Mesenchymal stem cell (in vitro differentiated cells and primary cell): ENCODE data around the gene DDAH1.
A peak's percentile ranks its signal among the peaks of the same experiment; 100 is the strongest.

ENCODE experiments used
- DNase-seq: peaks from one replicate; pipeline ENCODE4 v3.0.0-alpha.2; 2013
- H2AFZ ChIP-seq: one replicate; pipeline ENCODE4 v1.6.1; 2013; ENCODE audit warnings: low read depth, mild to moderate bottlenecking, control low read depth, inconsistent platforms, low read length, moderate library complexity
- H2AK5ac ChIP-seq: 2 replicates; pipeline ENCODE4 v1.6.1; 2013; ENCODE audit warnings: low read length, moderate library complexity, mild to moderate bottlenecking, inconsistent platforms; ENCODE audit not compliant: severe bottlenecking
- H2BK120ac ChIP-seq: one replicate; pipeline ENCODE4 v1.6.1; 2013; ENCODE audit warnings: low read depth, mild to moderate bottlenecking, inconsistent platforms, low read length, moderate library complexity
- H2BK12ac ChIP-seq, 2 experiments: one replicate each; pipeline ENCODE4 v1.6.1; 2013; ENCODE audit warnings: inconsistent platforms in 2 of 2, low read length in 2 of 2, mild to moderate bottlenecking in 2 of 2, moderate library complexity in 2 of 2, control low read depth in 1 of 2
- H2BK15ac ChIP-seq: one replicate; pipeline ENCODE4 v1.6.1; 2013; ENCODE audit warnings: mild to moderate bottlenecking, low read depth, inconsistent platforms; ENCODE audit not compliant: poor library complexity, severe bottlenecking
- H2BK5ac ChIP-seq: 2 replicates; pipeline ENCODE4 v1.6.1; 2013; ENCODE audit warnings: low read depth, mild to moderate bottlenecking, low read length, control low read depth, inconsistent platforms; ENCODE audit not compliant: poor library complexity, severe bottlenecking
- H3K14ac ChIP-seq, 2 experiments: one replicate each; pipeline ENCODE4 v1.6.1; 2013; ENCODE audit warnings: inconsistent platforms in 2 of 2, low read length in 2 of 2, control low read depth in 1 of 2, mild to moderate bottlenecking in 1 of 2, moderate library complexity in 1 of 2
- H3K18ac ChIP-seq, 2 experiments: one replicate each; pipeline ENCODE4 v1.6.1; 2013; ENCODE audit warnings: inconsistent platforms in 2 of 2, low read length in 2 of 2, control low read depth in 1 of 2, low read depth in 1 of 2, mild to moderate bottlenecking in 1 of 2
- H3K23ac ChIP-seq, 2 experiments: one replicate each; pipeline ENCODE4 v1.6.1; 2013; ENCODE audit warnings: inconsistent platforms in 2 of 2, low read length in 2 of 2, mild to moderate bottlenecking in 2 of 2, moderate library complexity in 2 of 2, control low read depth in 1 of 2
- H3K27ac ChIP-seq: 2 replicates; pipeline ENCODE4 v1.5.1; 2013; ENCODE audit warnings: mild to moderate bottlenecking, moderate library complexity, low read length, control low read depth, inconsistent platforms; ENCODE audit not compliant: poor library complexity, severe bottlenecking
- H3K27me3 ChIP-seq, 2 experiments: 2 replicates each; pipeline versions ENCODE4 v1.6.1 to v1.7.0; 2013; ENCODE audit warnings: low read length in 2 of 2, mild to moderate bottlenecking in 2 of 2, moderate library complexity in 2 of 2, control low read depth in 1 of 2, inconsistent platforms in 1 of 2; ENCODE audit not compliant: control insufficient read depth in 1 of 2, insufficient read depth in 1 of 2
- H3K36me3 ChIP-seq, 2 experiments: 2 replicates each; pipeline versions ENCODE4 v1.6.1 to v1.7.0; 2013; ENCODE audit warnings: low read length in 2 of 2, control low read depth in 1 of 2, inconsistent platforms in 1 of 2, low read depth in 1 of 2, mild to moderate bottlenecking in 1 of 2; ENCODE audit not compliant: insufficient read depth in 2 of 2, control insufficient read depth in 1 of 2
- H3K4ac ChIP-seq, 2 experiments: one replicate each; pipeline ENCODE4 v1.6.1; 2013; ENCODE audit warnings: inconsistent platforms in 2 of 2, low read length in 2 of 2, mild to moderate bottlenecking in 2 of 2, moderate library complexity in 2 of 2, control low read depth in 1 of 2, low read depth in 1 of 2
- H3K4me1 ChIP-seq: 2 replicates; pipeline ENCODE4 v1.6.1; 2013; ENCODE audit warnings: low read depth, low read length, control low read depth; ENCODE audit not compliant: control insufficient read depth, insufficient read depth
- H3K4me2 ChIP-seq: 2 replicates; pipeline ENCODE4 v1.6.1; 2013; ENCODE audit warnings: low read length, mild to moderate bottlenecking, inconsistent platforms; ENCODE audit not compliant: poor library complexity, severe bottlenecking
- H3K4me3 ChIP-seq, 2 experiments: 2 replicates each; pipeline versions ENCODE4 v1.5.1 to v1.7.0; 2013; ENCODE audit warnings: low read length in 2 of 2, mild to moderate bottlenecking in 2 of 2, control low read depth in 1 of 2, low read depth in 1 of 2; ENCODE audit not compliant: insufficient read depth in 1 of 2
- H3K79me1 ChIP-seq: replicated peaks from 2 replicates; pipeline ENCODE4 v1.6.1; 2013; ENCODE audit warnings: mild to moderate bottlenecking, control low read depth, low read length, inconsistent platforms; ENCODE audit not compliant: poor library complexity, severe bottlenecking
- H3K9ac ChIP-seq: 2 replicates; pipeline ENCODE4 v1.7.0; 2013; ENCODE audit warnings: mild to moderate bottlenecking, low read length, moderate library complexity
- H3K9me3 ChIP-seq: 2 replicates; pipeline ENCODE4 v1.7.0; 2013; ENCODE audit warnings: mild to moderate bottlenecking, low read length; ENCODE audit not compliant: control insufficient read depth
- H4K8ac ChIP-seq: one replicate; pipeline ENCODE4 v1.6.1; 2013; ENCODE audit warnings: inconsistent platforms, mild to moderate bottlenecking, low read length, moderate library complexity
- H4K91ac ChIP-seq: one replicate; pipeline ENCODE4 v1.6.1; 2013; ENCODE audit warnings: mild to moderate bottlenecking, low read length, inconsistent platforms
- WGBS: methylation state at CpG from one replicate; pipeline ENCODE4 v1.1.7; 2013; ENCODE audit warnings: mixed read lengths; 5-methylcytosine and 5-hydroxymethylcytosine counted together

Gene DDAH1

DNA sequence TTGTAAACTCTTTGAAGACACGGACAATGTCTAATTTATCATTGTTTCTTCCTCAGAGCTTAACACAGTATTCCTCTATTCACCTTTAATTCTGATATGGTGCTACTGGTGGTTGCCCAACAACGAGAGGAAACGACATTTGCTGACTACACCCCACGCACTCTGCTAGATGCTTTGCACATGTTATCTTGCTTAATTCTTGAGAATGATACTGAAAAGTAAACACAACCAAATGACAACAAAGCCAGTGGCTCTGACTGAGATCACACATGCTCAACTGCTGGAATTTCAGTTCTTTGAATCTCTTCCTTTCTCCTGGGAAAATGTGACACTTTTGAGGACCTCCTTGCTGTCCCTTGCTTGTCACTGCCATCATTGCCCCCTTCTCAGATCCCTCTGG, 37.2 kb upstream of the DDAH1 start:
- Histone ChIP-seq H2AK5ac (no peak overlapping the region), H3K4me3 (no peak overlapping the region), H4K8ac (no peak overlapping the region), H2BK5ac (no peak overlapping the region), H3K9me3 (no peaks in the 10 kb centered on the region), H3K27me3 (no peaks in the 10 kb centered on the region), H3K14ac (no peak overlapping the region), H2BK120ac (no peak overlapping the region), H3K18ac (peak overlapping the region; percentile 62 to 80), H3K4me2 (no peak overlapping the region), H4K91ac (no peak overlapping the region), H2AFZ (no peak overlapping the region), H3K23ac (no peak overlapping the region), H2BK15ac (no peak overlapping the region), H3K9ac (no peak overlapping the region), H3K4me1 (peaks cover 3% of the 10 kb centered on the region), H3K79me1 (peaks cover 21% of the 10 kb centered on the region), H2BK12ac (peak overlapping the region; percentile 41 to 75), H3K27ac (no peak overlapping the region), H3K4ac (peak overlapping the region in 1 of 2 experiments; percentile 9), H3K36me3 (no peaks in the 10 kb centered on the region)
- DNase-seq = peak; percentile 74
- WGBS = 71% methylated on average over 4 of the region's 4 CpGs

DNA sequence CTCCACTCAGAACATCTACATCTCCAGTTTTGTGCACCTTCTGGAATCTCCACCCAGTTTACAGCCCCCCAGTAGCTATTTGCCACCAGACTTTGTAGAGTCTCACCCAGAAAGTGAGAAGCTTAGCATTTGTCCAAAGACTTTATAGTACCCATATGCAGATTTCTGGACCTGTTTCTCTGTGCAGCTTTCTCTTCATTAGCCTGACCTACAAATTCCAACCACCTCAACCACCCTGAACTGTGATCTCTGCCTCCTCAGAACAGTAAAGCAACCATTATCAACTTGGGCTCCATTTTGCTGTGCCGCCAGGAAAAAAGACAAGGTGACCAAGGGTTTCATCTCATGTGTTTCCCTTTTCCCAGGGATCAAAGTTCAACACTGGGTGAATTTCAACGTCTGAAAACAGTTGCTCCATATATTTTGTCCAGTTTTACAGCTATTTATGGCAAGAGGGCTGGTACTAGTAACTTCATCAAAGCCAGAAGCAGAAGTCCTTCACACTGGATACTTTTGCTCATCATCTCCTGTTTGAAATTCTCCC, 36.5 kb upstream of the DDAH1 start:
- Histone ChIP-seq H3K4me3 (no peak overlapping the region), H2BK120ac (no peak overlapping the region), H3K4ac (no peak overlapping the region), H3K27ac (no peak overlapping the region), H3K4me2 (no peak overlapping the region), H4K91ac (no peak overlapping the region), H3K4me1 (peaks cover 3% of the 10 kb centered on the region), H2BK12ac (no peak overlapping the region), H3K18ac (no peak overlapping the region), H3K79me1 (peaks cover 18% of the 10 kb centered on the region), H3K27me3 (no peaks in the 10 kb centered on the region), H4K8ac (no peak overlapping the region), H2BK15ac (no peak overlapping the region), H2AK5ac (no peak overlapping the region), H3K9me3 (no peaks in the 10 kb centered on the region), H2BK5ac (no peak overlapping the region), H2AFZ (no peak overlapping the region), H3K9ac (no peak overlapping the region), H3K14ac (no peak overlapping the region), H3K23ac (no peak overlapping the region), H3K36me3 (no peaks in the 10 kb centered on the region)
- 84% methylated on average over 2 of the region's 2 CpGs for WGBS
- no peak for DNase-seq

DNA sequence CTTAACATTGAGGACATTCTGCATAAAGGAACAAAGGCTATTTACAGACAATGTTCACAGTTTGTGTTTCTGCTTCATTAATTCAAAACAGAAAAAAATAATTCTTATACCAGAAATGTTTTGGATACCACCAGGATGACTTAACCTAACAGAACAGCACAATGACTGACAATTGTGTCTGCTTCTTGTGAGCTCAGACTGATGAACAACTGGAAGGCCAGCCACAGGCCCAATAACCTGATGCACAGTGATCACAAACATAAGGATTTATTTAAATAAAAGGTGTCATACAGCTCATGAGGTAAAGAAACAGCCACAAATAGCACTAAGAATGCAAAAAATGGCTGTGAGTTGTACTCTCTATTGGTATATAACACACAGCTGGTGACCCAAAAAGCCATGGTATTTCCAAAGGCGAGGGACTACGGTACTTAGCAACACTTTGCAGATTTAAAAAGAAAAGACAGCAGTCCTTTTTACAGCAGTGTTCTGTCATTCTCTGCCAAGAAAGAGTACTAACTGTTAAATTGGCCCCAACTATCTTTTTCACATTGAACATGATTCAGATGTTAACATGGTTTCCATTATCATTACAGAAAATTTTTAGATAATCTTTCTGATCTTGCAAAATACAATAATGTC, 32.1 kb upstream of the DDAH1 start:
- Histone ChIP-seq H3K4me3 (no peak overlapping the region), H3K79me1 (peaks cover 6% of the 10 kb centered on the region), H2AK5ac (no peak overlapping the region), H2BK15ac (no peak overlapping the region), H3K9me3 (no peaks in the 10 kb centered on the region), H2BK12ac (no peak overlapping the region), H3K18ac (no peak overlapping the region), H3K36me3 (no peaks in the 10 kb centered on the region), H3K4me1 (peaks cover 5% of the 10 kb centered on the region), H2BK120ac (no peak overlapping the region), H3K27me3 (no peaks in the 10 kb centered on the region), H4K91ac (no peak overlapping the region), H3K14ac (no peak overlapping the region), H2AFZ (no peak overlapping the region), H3K23ac (no peak overlapping the region), H4K8ac (no peak overlapping the region), H3K9ac (no peak overlapping the region), H2BK5ac (no peak overlapping the region), H3K4ac (no peak overlapping the region), H3K4me2 (no peak overlapping the region), H3K27ac (peak overlapping the region; percentile 57)
- WGBS = 97% methylated on average over 2 of the region's 2 CpGs
- peak; percentile 24 for DNase-seq

DNA sequence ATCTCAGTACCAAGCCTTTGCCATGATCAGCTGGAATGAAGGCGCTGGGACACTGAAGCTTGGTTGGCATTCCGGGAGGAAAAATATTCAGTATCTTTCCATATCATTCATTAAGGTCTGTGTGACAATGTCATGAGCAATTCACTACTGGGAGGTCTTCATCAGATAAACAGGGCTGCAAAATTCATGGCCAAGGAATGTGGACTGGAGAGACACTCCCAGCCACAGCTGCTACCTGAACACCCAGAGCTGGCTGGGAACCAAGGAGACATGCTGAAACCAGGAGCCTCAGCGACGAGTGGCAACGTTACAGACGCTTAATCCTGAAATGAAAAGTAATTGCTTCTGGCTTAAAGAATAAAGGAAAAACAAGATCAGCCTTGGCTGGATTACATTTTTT, 30.6 kb upstream of the DDAH1 start:
- peak overlapping the region in 1 of 2 experiments; percentile 10 for H3K4ac ChIP-seq
- H3K23ac ChIP-seq = peak overlapping the region in 1 of 2 experiments; percentile 59
- peaks cover 5% of the 10 kb centered on the region for H3K4me1 ChIP-seq
- H3K18ac ChIP-seq = peak overlapping the region; percentile 46 to 50
- H4K91ac ChIP-seq = no peak overlapping the region
- H2AK5ac ChIP-seq = peak overlapping the region; percentile 10
- H3K4me3 ChIP-seq = no peak overlapping the region
- peak overlapping the region; percentile 52 for H4K8ac ChIP-seq
- peak; percentile 55 for DNase-seq
- H2BK15ac ChIP-seq = no peak overlapping the region
- no peak overlapping the region for H2AFZ ChIP-seq
- peaks cover 0 to 12% of the 10 kb centered on the region in 2 experiments for H3K36me3 ChIP-seq
- peak overlapping the region; percentile 39 for H3K27ac ChIP-seq
- H2BK120ac ChIP-seq = no peak overlapping the region
- no peak overlapping the region for H3K14ac ChIP-seq
- WGBS = 41% methylated on average over 4 of the region's 6 CpGs
- H3K27me3 ChIP-seq = no peaks in the 10 kb centered on the region
- H2BK5ac ChIP-seq = no peak overlapping the region
- peak overlapping the region in 1 of 2 experiments; percentile 83 for H2BK12ac ChIP-seq
- H3K9ac ChIP-seq = no peak overlapping the region
- no peaks in the 10 kb centered on the region for H3K79me1 ChIP-seq
- no peaks in the 10 kb centered on the region for H3K9me3 ChIP-seq
- no peak overlapping the region for H3K4me2 ChIP-seq
